ENCODE measurements around the gene FHOD3.

DNA sequence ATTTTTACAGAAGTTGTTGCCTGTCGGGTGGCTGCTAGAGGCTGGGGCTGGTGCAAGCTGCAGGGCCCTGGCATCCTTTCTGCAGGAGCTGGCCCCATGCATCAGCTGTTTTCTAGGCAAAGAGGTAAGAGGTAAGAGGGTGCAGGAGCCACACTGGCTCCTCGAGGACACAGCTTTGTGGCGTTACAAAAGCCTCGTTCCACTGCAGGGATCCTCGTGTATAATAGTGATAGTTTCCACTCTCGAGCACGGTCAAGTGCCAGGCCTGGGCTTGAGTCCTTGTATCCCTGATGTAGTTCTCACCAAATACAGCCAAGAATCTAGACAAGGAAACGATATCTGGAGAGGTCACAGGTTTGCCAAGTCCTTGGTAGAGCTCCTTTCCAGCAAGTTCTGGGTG is 33.2 kb upstream of the FHOD3 start:
- TF ChIP-seq, protein P1, sequence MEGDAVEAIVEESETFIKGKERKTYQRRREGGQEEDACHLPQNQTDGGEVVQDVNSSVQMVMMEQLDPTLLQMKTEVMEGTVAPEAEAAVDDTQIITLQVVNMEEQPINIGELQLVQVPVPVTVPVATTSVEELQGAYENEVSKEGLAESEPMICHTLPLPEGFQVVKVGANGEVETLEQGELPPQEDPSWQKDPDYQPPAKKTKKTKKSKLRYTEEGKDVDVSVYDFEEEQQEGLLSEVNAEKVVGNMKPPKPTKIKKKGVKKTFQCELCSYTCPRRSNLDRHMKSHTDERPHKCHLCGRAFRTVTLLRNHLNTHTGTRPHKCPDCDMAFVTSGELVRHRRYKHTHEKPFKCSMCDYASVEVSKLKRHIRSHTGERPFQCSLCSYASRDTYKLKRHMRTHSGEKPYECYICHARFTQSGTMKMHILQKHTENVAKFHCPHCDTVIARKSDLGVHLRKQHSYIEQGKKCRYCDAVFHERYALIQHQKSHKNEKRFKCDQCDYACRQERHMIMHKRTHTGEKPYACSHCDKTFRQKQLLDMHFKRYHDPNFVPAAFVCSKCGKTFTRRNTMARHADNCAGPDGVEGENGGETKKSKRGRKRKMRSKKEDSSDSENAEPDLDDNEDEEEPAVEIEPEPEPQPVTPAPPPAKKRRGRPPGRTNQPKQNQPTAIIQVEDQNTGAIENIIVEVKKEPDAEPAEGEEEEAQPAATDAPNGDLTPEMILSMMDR (conservative IDR thresholded peaks at IDR 0.05; ENCODE audit: low read depth, low read length), result no peak
- no peak for TF ChIP-seq EZH2 (IDR thresholded peaks at IDR 0.05; ENCODE audit: low read length, unreplicated experiment)
